NCI-H146 treated with DMSO at 0.1 percent for 48 hours (cell line): ENCODE measurements around the gene GUCD1.
"Not testable (repeated sequence)": the region's sequence is repeated elsewhere in the genome, so short reads cannot be mapped to it uniquely, and the experiment has no call there.

Experiments used
- DNase-seq: peaks from one replicate; lab custom pipeline; 2025; ENCODE audit not compliant: unreplicated experiment; lab: John Stamatoyannopoulos, UW

GUCD1 gene

GRCh38 chr22:24554313-24555164 is at the start of gene GUCD1:
Gene GUCD1, minus strand, starts transcription at chr22:24555138. Its CDS starts 147 bp downstream, at chr22:24554991.
- no peak for DNase-seq

GRCh38 chr22:24603770-24604629 is 49.1 kb upstream of the GUCD1 start:
- not testable (repeated sequence) for DNase-seq

- DNase-seq: not testable (repeated sequence)
Observed at GRCh38 chr22:24602847-24603769, 48.2 kb upstream of the GUCD1 start, which contains the start of gene GGT1. Gene GGT1, plus strand, starts transcription at chr22:24603193. Its CDS starts 7,889 bp downstream, at chr22:24611082.

GRCh38 chr22:24602105-24602749 is 47.3 kb upstream of the GUCD1 start:
- DNase-seq: not testable (repeated sequence)

- DNase-seq: no peak
Observed at GRCh38 chr22:24601217-24602104, 46.5 kb upstream of the GUCD1 start.

GRCh38 chr22:24599958-24600715 is 45.2 kb upstream of the GUCD1 start:
- DNase-seq: not testable (repeated sequence)

- no peak for DNase-seq
Observed at GRCh38 chr22:24599514-24599913, 44.6 kb upstream of the GUCD1 start.

GRCh38 chr22:24597076-24597475 is 42.1 kb upstream of the GUCD1 start:
- not testable (repeated sequence) for DNase-seq

GRCh38 chr22:24595863-24596262 is 40.9 kb upstream of the GUCD1 start:
- no peak for DNase-seq

GRCh38 chr22:24595228-24595627 is 40.3 kb upstream of the GUCD1 start:
- no peak for DNase-seq

GRCh38 chr22:24594569-24595120 is 39.7 kb upstream of the GUCD1 start:
- DNase-seq: no peak

- no peak for DNase-seq
Observed at GRCh38 chr22:24593836-24594568, 39.1 kb upstream of the GUCD1 start.

- not testable (repeated sequence) for DNase-seq
Observed at GRCh38 chr22:24593559-24593835, 38.6 kb upstream of the GUCD1 start.

- peak; percentile 29 for DNase-seq
Observed at GRCh38 chr22:24592851-24593558, 38.1 kb upstream of the GUCD1 start, which contains the start of gene LRRC75B. Gene LRRC75B, minus strand, starts transcription at chr22:24593073. Its CDS starts 34 bp downstream, at chr22:24593039.

GRCh38 chr22:24592058-24592850 is 37.3 kb upstream of the GUCD1 start:
- DNase-seq: no peak

- DNase-seq: no peak
Observed at GRCh38 chr22:24591286-24591830, 36.4 kb upstream of the GUCD1 start.
